ENCODE results near the gene CCT7. TPM values are rescaled to one million over a fixed set of nuclear protein-coding genes. Genes with fewer than 3 reads are reported as not detected.
A peak's percentile ranks its signal among the peaks of the same experiment; 100 is the strongest.

The CCT7 gene
- total RNA-seq (2013; cell fraction: nucleolus; rRNA removed) = 85.4 and 96.2 TPM in 2 replicates
- total RNA-seq (2014; rRNA removed) = 468 and 475 TPM in 2 replicates
- 472 and 478 TPM in 2 replicates for total RNA-seq (2014; rRNA removed; fragmentation: Illumina TruSeq; extraction: Trizol)
- 474 and 494 TPM in 2 replicates for total RNA-seq (2021)
- 269 TPM for polyA plus RNA-seq (2011; ENCODE audit: low read depth)
- 498 and 571 TPM in 2 replicates for polyA plus RNA-seq (2011; rRNA removed)
- polyA plus RNA-seq (2011; cell fraction: cytosol; rRNA removed) = 415 and 490 TPM in 2 replicates
- polyA plus RNA-seq (2011; cell fraction: nucleus; rRNA removed) = 162 and 206 TPM in 2 replicates
- 217 and 463 TPM in 2 replicates for polyA plus RNA-seq (2012)
- 574 and 674 TPM in 2 replicates for polyA plus RNA-seq (2014; fragmentation: Illumina TruSeq; extraction: Trizol)
- 100 to 1,000 TPM; 206 to 377 TPM for polyA plus RNA-seq (2014; fragmentation: Nextera tagmentation; extraction: Ambion mirVana)
- 530 and 598 TPM in 2 replicates for polyA plus RNA-seq (2014; rRNA removed)
- 100 to 1,000 TPM; 455 to 510 TPM for polyA plus RNA-seq (2016; fragmentation: Nextera tagmentation; extraction: Ambion mirVana)
- polyA minus RNA-seq (2011; rRNA and poly(A)+ RNA removed) = 387 and 498 TPM in 2 replicates
- polyA minus RNA-seq (2011; cell fraction: cytosol; rRNA and poly(A)+ RNA removed) = 110 and 130 TPM in 2 replicates
- 69.8 and 106 TPM in 2 replicates for polyA minus RNA-seq (2011; cell fraction: nucleus; rRNA and poly(A)+ RNA removed)
- Bru-seq, nascent RNA = percentile 94 among the genes with signal in this experiment
- percentile 97 among the genes with signal in this experiment for BruChase-seq, experiment 1, labeled RNA remaining after a 6-hour chase
- percentile 93 among the genes with signal in this experiment for BruChase-seq, experiment 2, labeled RNA remaining after a 2-hour chase
- long read RNA-seq, experiment 1, transcript CCT7-201 (12 exons, 1,916 nt) = major isoform, 660 of 743 reads
- long read RNA-seq, experiment 1, partial matches to known transcripts = 54 of 743 reads
- long read RNA-seq, experiment 1, other reads (novel, unspliced or antisense) = 25 of 743 reads
- long read RNA-seq, experiment 2, transcript CCT7-202 (7 exons, 1,234 nt) = minor isoform, 20 of 2,975 reads
- long read RNA-seq, experiment 2, transcript CCT7-201 (12 exons, 1,916 nt) = major isoform, 2,785 of 2,975 reads
- long read RNA-seq, experiment 2, transcript CCT7-216 (10 exons, 1,674 nt) = minor isoform, 7 of 2,975 reads
- long read RNA-seq, experiment 2, transcript CCT7-215 (13 exons, 2,031 nt) = minor isoform, 13 of 2,975 reads
- long read RNA-seq, experiment 2, partial matches to known transcripts = 100 of 2,975 reads
- long read RNA-seq, experiment 2, other reads (novel, unspliced or antisense) = 50 of 2,975 reads

- Histone ChIP-seq H3K36me3 (ENCODE audit: control insufficient read depth in 2 of 2, insufficient read depth in 2 of 2, low read length in 1 of 2) (peaks cover 0 to 6% of the 10 kb centered on the region in 2 experiments; a peak in 1 of 4 replicates), H3K9ac (ENCODE audit: control insufficient read depth, insufficient read depth, low read length) (peak within 1 kb of the TSS; percentile 82), H3K9me3 (replicated peaks; ENCODE audit: control insufficient read depth, insufficient read depth, low read length) (no peaks in the 10 kb centered on the region), H3K27ac (ENCODE audit: control insufficient read depth, insufficient read depth) (peak within 1 kb of the TSS; percentile 91), H3K4me2 (ENCODE audit: control insufficient read depth, insufficient read depth) (peak within 1 kb of the TSS; percentile 99), H3K4me1 (ENCODE audit: control insufficient read depth, insufficient read depth, low read length) (peaks cover 4% of the 10 kb centered on the region), H4K20me1 (ENCODE audit: control insufficient read depth, insufficient read depth) (0 out of 2 replicates have a peak, but pooled peaks cover 4% of the 10 kb centered on the region), H3K79me2 (ENCODE audit: control insufficient read depth, insufficient read depth, low read length) (peaks cover 51% of the 10 kb centered on the region), H2AFZ (ENCODE audit: control insufficient read depth, low read depth, low read length) (peak within 1 kb of the TSS; percentile 100), H3K4me3 (peak within 1 kb of the TSS; percentile 78), H3K27me3 (replicated peaks in 1 of 2; ENCODE audit: control insufficient read depth in 2 of 2, insufficient read depth in 2 of 2, low read length in 1 of 2) (no peaks in the 10 kb centered on the region)
- peak; percentile 82 for ATAC-seq
- TSS peak; percentile 80 for BruUV-seq (replicated peaks)
- POLR2A ChIA-PET = interaction anchor here (0.6 to 3.4 kb wide), 8 partner anchors 17 to 59 kb away, joined by 3 to 14 read pairs (median 4); partner anchors contain the start of genes EGR4, FBXO41 and SMYD5
- RAD21 ChIA-PET (ENCODE audit: unreplicated experiment) = interaction anchor here (1.4 to 3.2 kb wide), 5 partner anchors 10 to 55 kb away, joined by 4 to 22 read pairs (median 5); partner anchors contain the start of genes FBXO41 and SMYD5
- SMC1A ChIA-PET (ENCODE audit: uncharacterized antibody, unreplicated experiment) = interaction anchor here (0.7 to 2.4 kb wide), 6 partner anchors 10 to 56 kb away, joined by 3 to 10 read pairs (median 3); no protein-coding TSS in a partner anchor
- FAIRE-seq = peak; percentile 84
- intact Hi-C loops (cut with micrococcal nuclease; ENCODE audit: unreplicated experiment) (loop anchor here (1.0 to 5.0 kb wide), 3 partner anchors 20 to 153 kb away; partner anchors contain the start of genes ALMS1, FBXO41 and SMYD5), in situ Hi-C loops (cut with MboI) (no loop called here)
- CTCF ChIA-PET = interaction anchor here (0.5 to 9.8 kb wide), 7 partner anchors 16 to 366 kb away, joined by 3 to 99 read pairs (median 8); partner anchors contain the start of genes EGR4, FBXO41 and SMYD5
- WGBS (ENCODE audit: insufficient coverage, insufficient replicate concordance, low lambda C conversion rate, missing lambda C conversion rate) = 1% methylated on average over 68 of the region's 69 CpGs
- DNase-seq (ENCODE audit: low read depth, low spot score) = peak; percentile 59
- TF ChIP-seq RAD51 (IDR thresholded peaks at IDR 0.05) (no peak), SP1 (IDR thresholded peaks at IDR 0.05; ENCODE audit: low read depth, low read length) (peak; percentile 36), IKZF2 (IDR thresholded peaks at IDR 0.05) (peak in 1 of 2 experiments; percentile 12; a peak in 2 of 4 replicates), SRF (IDR thresholded peaks at IDR 0.05; ENCODE audit: low read depth in 2 of 2, low read length in 2 of 2) (peak in 1 of 2 experiments; percentile 60; a peak in 1 of 4 replicates), STAT1 (conservative IDR thresholded peaks at IDR 0.05) (peak; percentile 96; the same call in 1 of the 2 replicates), NFYB (IDR thresholded peaks at IDR 0.05; ENCODE audit: insufficient read depth, low read depth, low read length) (no peak), IRF4 (IDR thresholded peaks at IDR 0.05; ENCODE audit: low read depth, low read length) (no peak), NFYA (IDR thresholded peaks at IDR 0.05; ENCODE audit: borderline replicate concordance, low read depth, low read length) (no peak), ESRRA (IDR thresholded peaks at IDR 0.05; ENCODE audit: low read length) (no peak), TCF3 (IDR thresholded peaks at IDR 0.05; ENCODE audit: borderline replicate concordance, insufficient read depth, low read depth, low read length) (peak; percentile 64), TBL1XR1 (IDR thresholded peaks at IDR 0.05; ENCODE audit: low read depth, low read length) (no peak), ELK1 (IDR thresholded peaks at IDR 0.05; ENCODE audit: low read depth, low read length) (no peak), CBX5 (IDR thresholded peaks at IDR 0.05; ENCODE audit: low read depth) (peak; percentile 80; the same call in 1 of the 2 replicates), HDAC6 (IDR thresholded peaks at IDR 0.05; ENCODE audit: unreplicated experiment) (no peak), JUND (IDR thresholded peaks at IDR 0.05; ENCODE audit: low read depth, low read length) (no peak), BHLHE40 (IDR thresholded peaks at IDR 0.05; ENCODE audit: borderline replicate concordance in 1 of 2, low read depth in 2 of 2, low read length in 1 of 2) (0 out of 4 replicates have a peak, but pooled peaks of 1 of the 2 experiments have one; percentile 3), FOXK2 (IDR thresholded peaks at IDR 0.05) (peak; percentile 44)
Observed at GRCh38 chr2:73233932-73234832, at the start of gene CCT7. Gene CCT7 (plus strand): TSS chr2:73234308. CDS start chr2:73234379, 71 bp downstream.
